ENCODE results near the gene FAM193A.
"Not testable (repeated sequence)": the region's sequence is repeated elsewhere in the genome, so short reads cannot be mapped to it uniquely, and the experiment has no call there.

The FAM193A gene

DNA sequence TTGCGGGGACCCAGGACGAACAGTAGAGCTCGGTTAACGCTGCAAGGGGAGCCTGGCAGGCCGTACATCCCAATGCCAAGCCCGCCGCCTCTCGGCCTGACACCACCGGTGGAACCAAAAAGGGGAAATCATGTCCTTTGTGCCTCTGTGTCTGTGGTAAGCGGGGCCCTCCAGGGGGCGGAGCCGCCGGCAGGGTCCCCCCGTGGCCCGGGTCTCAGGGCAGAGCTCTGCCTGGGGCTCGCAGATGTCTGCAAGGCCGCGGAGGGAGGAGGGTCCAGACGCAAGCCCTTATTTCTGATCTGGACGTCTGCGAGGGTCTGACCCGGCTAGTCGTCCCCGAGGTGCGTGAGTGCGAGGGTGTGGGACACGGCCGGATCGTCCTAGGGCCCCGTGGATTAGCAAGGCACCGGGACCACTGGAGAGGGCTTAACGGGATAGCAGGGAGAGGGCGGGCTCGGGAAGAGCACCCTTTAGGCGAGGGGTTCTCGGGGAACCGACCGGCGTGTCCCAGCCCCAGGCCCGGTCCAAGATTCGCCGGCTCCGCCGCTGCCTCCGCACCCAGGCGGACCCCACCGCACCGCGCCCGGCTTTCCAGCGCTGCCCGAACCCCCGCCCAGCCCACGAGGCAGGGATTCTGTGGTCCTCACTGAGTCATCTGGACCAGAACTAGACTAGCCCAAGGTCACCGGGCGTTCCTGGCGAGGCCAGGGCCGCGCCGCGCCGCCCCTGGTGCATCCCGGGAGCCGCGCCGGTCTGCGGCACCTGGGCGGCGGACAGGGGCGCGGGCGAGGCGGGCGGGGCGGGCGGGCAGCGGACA, 863 bp upstream of the FAM193A start:
- Histone ChIP-seq H3K9ac (ENCODE audit: insufficient read length) (peak overlapping the region; percentile 99), H3K36me3 (ENCODE audit: insufficient read depth, low read length) (peaks cover 5% of the 10 kb centered on the region), H3K27ac (peak overlapping the region; percentile 86), H3K9me3 (ENCODE audit: low read depth, low read length) (no peaks in the 10 kb centered on the region), H3K4me3 (peak overlapping the region; percentile 93)
- peak; percentile 67; the same call in 1 of the 2 replicates for TF ChIP-seq POLR2AphosphoS5 (IDR thresholded peaks at IDR 0.05; ENCODE audit: borderline replicate concordance, low read depth, low read length)
- TF ChIP-seq EZH2 (IDR thresholded peaks at IDR 0.05) = no peak
- no peak for DNase-seq (ENCODE audit: low read depth, low spot score)

DNA sequence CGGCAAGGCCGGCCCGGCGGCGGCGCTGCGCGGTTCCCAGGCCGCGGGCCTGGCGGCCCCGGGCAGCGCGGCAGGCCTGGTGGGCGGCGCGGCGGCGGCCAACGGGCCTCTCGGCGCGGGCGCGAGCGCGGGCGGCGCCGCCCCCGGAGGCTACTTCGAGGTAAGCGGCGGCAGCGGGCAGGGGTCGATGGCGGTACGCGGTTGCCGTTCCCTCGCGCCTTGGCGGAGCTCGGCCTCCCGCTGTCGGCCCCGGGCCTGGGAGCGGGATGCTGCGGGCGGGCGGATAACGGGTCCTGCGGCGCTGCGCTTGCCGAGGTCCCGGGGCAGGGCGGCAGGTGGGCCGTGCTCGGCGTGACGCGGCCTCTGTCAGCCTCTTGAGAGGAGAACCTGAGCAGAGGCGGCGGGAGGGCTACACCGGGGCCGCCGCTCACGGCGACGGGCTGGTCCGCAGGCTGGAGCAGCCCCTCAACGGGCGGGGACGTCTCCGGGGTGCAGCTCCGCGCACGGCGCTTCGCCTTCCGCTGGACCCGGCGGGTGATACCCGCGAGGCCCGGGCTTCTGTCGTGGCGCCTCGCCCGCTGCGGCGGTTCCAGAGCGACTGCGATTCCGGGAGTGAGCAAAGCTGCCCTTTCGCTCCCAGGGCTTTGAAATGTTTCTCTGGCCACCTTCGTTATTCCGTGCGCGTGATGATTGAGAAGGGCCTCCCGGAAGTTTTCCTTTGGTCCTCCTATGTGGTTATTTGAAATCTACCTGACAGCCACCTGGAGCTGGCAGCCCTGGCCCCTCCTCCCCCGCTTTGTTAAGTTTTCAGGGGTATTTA, 774 bp downstream of the FAM193A start:
- DNase-seq (ENCODE audit: low read depth, low spot score) = no peak
- H3K4me3 ChIP-seq = peak overlapping the region; percentile 89
- H3K9ac ChIP-seq (ENCODE audit: insufficient read length) = peak overlapping the region; percentile 88
- TF ChIP-seq EZH2 (IDR thresholded peaks at IDR 0.05) (no peak), POLR2AphosphoS5 (IDR thresholded peaks at IDR 0.05; ENCODE audit: borderline replicate concordance, low read depth, low read length) (no peak), FOXP2 (optimal IDR thresholded peaks at IDR 0.05; ENCODE audit: control extremely low read depth, extremely low read length, insufficient read depth) (no peak)
- peak overlapping the region; percentile 50; the same call in 1 of the 2 replicates for H3K27ac ChIP-seq
- no peaks in the 10 kb centered on the region for H3K9me3 ChIP-seq (ENCODE audit: low read depth, low read length)
- peaks cover 5% of the 10 kb centered on the region for H3K36me3 ChIP-seq (ENCODE audit: insufficient read depth, low read length)

DNA sequence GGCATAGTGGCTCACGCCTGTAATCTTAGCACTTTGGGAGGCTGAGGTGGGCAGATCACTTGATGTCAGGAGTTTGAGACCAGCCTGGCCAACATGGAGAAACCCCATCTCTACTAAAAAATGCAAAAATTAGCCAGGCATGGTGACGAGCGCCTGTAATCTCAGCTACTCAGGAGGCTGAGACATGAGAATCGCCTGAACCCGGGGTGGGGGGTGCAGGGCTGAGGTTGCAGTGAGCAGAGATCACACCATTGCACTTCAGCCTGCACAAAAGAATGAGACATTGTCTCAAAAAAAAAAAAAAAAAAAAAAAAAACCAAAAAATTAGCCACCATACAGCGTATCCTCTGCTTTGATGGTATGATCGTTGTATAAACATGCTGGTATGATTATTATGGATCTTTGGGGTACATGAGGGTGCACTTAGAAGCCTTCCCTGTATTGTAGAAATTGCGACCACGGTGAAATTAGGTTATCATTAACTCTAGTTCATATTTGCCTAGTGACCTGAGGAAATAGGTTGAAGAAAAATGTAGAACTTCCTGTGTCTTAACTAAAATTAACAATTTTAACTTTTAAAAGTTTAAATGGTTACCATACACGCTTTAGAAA, 7.2 kb downstream of the FAM193A start:
- H3K4me3 ChIP-seq; H3K9ac ChIP-seq (ENCODE audit: insufficient read length); H3K9me3 ChIP-seq (ENCODE audit: low read depth, low read length); DNase-seq (ENCODE audit: low read depth, low spot score); H3K27ac ChIP-seq: not testable (repeated sequence)
- H3K36me3 ChIP-seq (ENCODE audit: insufficient read depth, low read length) = peaks cover 16% of the 10 kb centered on the region

DNA sequence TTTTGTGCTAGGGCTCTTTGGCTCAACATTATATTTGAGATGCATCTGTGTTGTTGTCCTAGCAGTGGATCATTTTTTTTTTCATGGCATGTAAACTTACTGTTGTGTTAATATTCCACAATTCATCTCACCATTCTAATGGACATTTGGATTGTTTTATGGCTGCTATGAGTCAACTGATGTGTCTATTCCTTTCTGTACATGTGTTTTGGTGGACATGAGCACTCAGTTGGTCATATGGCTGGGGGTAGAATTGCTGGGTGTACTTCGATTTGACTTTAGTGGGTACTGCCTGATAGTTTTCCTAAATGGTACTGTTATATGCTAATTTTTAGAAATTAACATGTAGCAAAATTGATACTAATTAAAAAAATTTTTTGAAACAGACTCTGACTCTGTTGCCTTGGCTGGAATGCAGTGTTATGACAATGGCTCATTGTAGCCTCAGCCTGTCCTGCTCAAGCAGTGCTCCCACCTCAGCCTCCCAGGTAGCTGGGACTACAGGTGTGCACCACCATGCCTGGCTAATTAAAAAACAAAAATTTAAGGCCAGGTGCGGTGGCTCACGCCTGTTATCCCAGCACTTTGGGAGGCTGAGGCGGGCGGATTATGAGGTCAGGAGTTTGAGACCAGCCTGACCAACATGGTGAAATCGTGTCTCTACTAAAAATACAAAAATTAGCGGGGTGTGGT, 9.0 kb downstream of the FAM193A start:
- DNase-seq (ENCODE audit: low read depth, low spot score) = no peak
- no peak overlapping the region for H3K9ac ChIP-seq (ENCODE audit: insufficient read length)
- H3K4me3 ChIP-seq = no peak overlapping the region
- H3K9me3 ChIP-seq (ENCODE audit: low read depth, low read length) = no peaks in the 10 kb centered on the region
- no peak overlapping the region for H3K27ac ChIP-seq
- H3K36me3 ChIP-seq (ENCODE audit: insufficient read depth, low read length) = peaks cover 11% of the 10 kb centered on the region
- TF ChIP-seq POLR2AphosphoS5 (IDR thresholded peaks at IDR 0.05; ENCODE audit: borderline replicate concordance, low read depth, low read length) = no peak
- TF ChIP-seq EZH2 (IDR thresholded peaks at IDR 0.05) = no peak
- no peak for TF ChIP-seq FOXP2 (optimal IDR thresholded peaks at IDR 0.05; ENCODE audit: control extremely low read depth, extremely low read length, insufficient read depth)

DNA sequence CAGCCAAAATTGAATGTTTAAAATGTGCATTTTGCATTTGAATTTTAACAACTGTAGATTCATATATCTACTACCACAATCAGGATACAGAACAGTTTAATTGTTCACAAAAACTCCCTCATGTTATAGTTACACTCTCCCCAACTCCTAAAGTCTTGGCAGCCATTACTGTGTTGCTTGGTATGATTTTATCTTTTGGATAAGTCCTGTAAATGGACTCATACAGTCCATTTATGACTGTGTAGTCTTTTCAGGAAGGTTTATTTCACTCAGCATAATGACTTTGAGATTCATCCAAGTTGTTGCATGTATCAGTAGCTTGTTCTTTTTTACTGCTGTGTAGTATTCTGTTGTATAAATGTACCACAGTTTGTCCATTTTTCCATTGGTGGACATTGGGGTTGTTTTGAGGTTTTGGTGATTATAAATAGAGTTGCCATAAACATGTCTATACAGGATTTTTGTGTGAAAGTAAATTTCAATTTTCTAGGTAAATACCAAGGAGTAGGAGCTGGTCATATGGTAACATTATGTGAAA, 9.9 kb downstream of the FAM193A start:
- no peak for TF ChIP-seq EZH2 (IDR thresholded peaks at IDR 0.05)
- TF ChIP-seq FOXP2 (optimal IDR thresholded peaks at IDR 0.05; ENCODE audit: control extremely low read depth, extremely low read length, insufficient read depth) = no peak
- TF ChIP-seq POLR2AphosphoS5 (IDR thresholded peaks at IDR 0.05; ENCODE audit: borderline replicate concordance, low read depth, low read length) = no peak
- no peak overlapping the region for H3K4me3 ChIP-seq
- peaks cover 11% of the 10 kb centered on the region for H3K36me3 ChIP-seq (ENCODE audit: insufficient read depth, low read length)
- no peak overlapping the region for H3K9ac ChIP-seq (ENCODE audit: insufficient read length)
- DNase-seq (ENCODE audit: low read depth, low spot score) = no peak
- no peaks in the 10 kb centered on the region for H3K9me3 ChIP-seq (ENCODE audit: low read depth, low read length)
- H3K27ac ChIP-seq = no peak overlapping the region

DNA sequence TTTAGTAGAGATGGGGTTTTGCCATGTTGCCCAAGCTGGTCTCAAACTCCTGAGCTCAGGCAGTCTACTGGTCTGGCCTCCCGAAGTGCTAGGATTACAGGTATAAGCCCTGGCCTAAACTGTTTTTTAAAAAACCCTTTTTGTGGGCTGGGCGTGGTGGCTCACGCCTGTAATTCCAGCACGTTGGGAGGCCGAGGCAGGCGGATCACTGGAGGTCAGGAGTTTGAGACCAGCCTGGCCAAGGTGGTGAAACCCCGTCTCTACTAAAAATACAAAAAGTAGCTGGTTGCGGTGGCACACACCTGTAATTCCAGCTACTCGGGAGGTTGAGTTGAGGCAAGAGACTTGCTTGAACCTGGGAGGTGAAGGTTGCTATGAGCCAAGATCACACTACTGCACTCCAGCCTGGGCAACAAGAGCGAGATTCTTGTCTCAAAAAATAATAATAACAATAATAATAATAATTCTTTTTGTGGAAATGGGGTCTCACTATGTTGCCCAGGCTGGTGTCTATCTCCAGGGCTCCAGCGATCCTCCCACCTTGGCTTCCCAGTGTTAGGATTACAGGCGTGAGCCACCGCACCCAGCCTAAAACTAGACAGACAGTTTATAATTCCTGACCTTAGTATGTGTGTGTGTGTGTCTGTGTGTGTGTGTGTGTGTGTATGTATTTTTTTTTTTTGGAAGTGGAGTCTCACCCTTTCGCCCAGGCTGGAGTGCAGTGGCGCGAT, 10.7 kb downstream of the FAM193A start:
- not testable (repeated sequence) for DNase-seq (ENCODE audit: low read depth, low spot score); H3K9me3 ChIP-seq (ENCODE audit: low read depth, low read length); H3K9ac ChIP-seq (ENCODE audit: insufficient read length); H3K4me3 ChIP-seq; H3K27ac ChIP-seq
- H3K36me3 ChIP-seq (ENCODE audit: insufficient read depth, low read length) = peaks cover 11% of the 10 kb centered on the region

DNA sequence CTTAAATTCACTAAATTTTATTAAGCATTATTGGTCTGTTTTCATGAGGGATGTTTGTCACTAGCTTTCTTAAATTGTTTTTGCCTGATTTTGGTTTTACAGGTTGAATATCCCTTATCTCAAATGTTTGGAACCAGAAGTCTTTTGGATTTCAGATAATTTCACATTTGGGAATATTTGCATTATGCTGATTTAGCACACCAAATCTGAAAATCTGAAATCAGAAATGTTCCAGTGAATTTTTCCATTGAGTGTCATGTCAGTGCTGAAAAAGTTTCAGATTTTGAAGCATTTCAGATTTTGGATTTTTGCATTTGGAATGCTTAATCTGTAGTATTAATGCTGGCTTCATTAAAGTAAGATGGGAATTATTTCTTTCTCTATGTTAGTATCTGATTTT, 14.7 kb downstream of the FAM193A start:
- no peak overlapping the region for H3K9ac ChIP-seq (ENCODE audit: insufficient read length)
- no peak for TF ChIP-seq POLR2AphosphoS5 (IDR thresholded peaks at IDR 0.05; ENCODE audit: borderline replicate concordance, low read depth, low read length)
- DNase-seq (ENCODE audit: low read depth, low spot score) = no peak

DNA sequence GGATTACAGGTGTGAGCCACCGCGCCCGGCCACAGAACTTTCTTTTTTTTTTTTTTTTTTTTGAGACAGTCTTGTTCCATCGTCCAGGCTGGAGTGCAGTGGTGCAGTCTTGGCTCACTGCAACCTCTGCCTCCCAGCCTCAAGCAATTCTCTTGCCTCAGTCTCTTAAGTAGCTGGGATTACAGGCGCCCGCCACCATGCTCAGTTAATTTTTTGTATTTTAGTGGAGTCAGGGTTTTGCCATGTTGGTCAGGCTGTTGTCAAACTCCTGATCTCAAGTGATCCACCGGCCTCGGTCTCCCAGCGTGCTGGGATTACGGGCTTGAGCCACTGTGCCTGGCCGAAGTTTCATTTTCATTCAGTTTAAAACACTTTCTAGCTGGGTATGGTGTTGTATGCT, 16.4 kb downstream of the FAM193A start:
- H3K9me3 ChIP-seq (ENCODE audit: low read depth, low read length) = no peaks in the 10 kb centered on the region
- DNase-seq (ENCODE audit: low read depth, low spot score) = no peak
- no peak overlapping the region for H3K27ac ChIP-seq
- H3K36me3 ChIP-seq (ENCODE audit: insufficient read depth, low read length) = no peaks in the 10 kb centered on the region
- TF ChIP-seq POLR2AphosphoS5 (IDR thresholded peaks at IDR 0.05; ENCODE audit: borderline replicate concordance, low read depth, low read length) (no peak), EZH2 (IDR thresholded peaks at IDR 0.05) (no peak), FOXP2 (optimal IDR thresholded peaks at IDR 0.05; ENCODE audit: control extremely low read depth, extremely low read length, insufficient read depth) (no peak)
- H3K9ac ChIP-seq (ENCODE audit: insufficient read length) = no peak overlapping the region
- no peak overlapping the region for H3K4me3 ChIP-seq

More for the DNA sequence above, 14.7 kb downstream of the FAM193A start:
- peak overlapping the region; percentile 75 for H3K27ac ChIP-seq
- no peak overlapping the region for H3K4me3 ChIP-seq
- H3K9me3 ChIP-seq (ENCODE audit: low read depth, low read length) = no peaks in the 10 kb centered on the region
- H3K36me3 ChIP-seq (ENCODE audit: insufficient read depth, low read length) = no peaks in the 10 kb centered on the region

Data from SK-N-MC (cell line).